Loucy (cell line): Measurements from ENCODE around the gene CREBBP.

Experiments
- EZH2phosphoT487 ChIP-seq: fragments of 200-600 bp; IDR thresholded peaks from 2 replicates; pipeline ENCODE4 v1.6.1; 2018; ENCODE audit warnings: antibody characterized with exemption, mild to moderate bottlenecking, moderate library complexity, borderline replicate concordance
- TF ChIP-seq, protein P1 (sequence below): fragments of 200-600 bp; sonication (generic); conservative IDR thresholded peaks from 2 replicates; pipeline ENCODE4 v1.5.1; 2014; ENCODE audit warnings: mild to moderate bottlenecking, antibody characterized with exemption, low read length

- TF ChIP-seq, protein P1, sequence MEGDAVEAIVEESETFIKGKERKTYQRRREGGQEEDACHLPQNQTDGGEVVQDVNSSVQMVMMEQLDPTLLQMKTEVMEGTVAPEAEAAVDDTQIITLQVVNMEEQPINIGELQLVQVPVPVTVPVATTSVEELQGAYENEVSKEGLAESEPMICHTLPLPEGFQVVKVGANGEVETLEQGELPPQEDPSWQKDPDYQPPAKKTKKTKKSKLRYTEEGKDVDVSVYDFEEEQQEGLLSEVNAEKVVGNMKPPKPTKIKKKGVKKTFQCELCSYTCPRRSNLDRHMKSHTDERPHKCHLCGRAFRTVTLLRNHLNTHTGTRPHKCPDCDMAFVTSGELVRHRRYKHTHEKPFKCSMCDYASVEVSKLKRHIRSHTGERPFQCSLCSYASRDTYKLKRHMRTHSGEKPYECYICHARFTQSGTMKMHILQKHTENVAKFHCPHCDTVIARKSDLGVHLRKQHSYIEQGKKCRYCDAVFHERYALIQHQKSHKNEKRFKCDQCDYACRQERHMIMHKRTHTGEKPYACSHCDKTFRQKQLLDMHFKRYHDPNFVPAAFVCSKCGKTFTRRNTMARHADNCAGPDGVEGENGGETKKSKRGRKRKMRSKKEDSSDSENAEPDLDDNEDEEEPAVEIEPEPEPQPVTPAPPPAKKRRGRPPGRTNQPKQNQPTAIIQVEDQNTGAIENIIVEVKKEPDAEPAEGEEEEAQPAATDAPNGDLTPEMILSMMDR = no peak
- TF ChIP-seq EZH2phosphoT487 = no peak
These were observed 99.9 kb downstream of the CREBBP start for GRCh38 chr16:3780570-3780969.
